Adrenal gland (tissue), 12 donors: ENCODE measurements around the gene AGRN. TPM values are rescaled to one million over a fixed set of nuclear protein-coding genes. Genes with fewer than 3 reads are reported as not detected.
"Not testable (repeated sequence)": the region's sequence is repeated elsewhere in the genome, so short reads cannot be mapped to it uniquely, and the experiment has no call there.

Experiments
- DNase-seq, 7 donors: peaks; one replicate each; pipeline ENCODE4 v3.0.0-alpha.2; 2019 to 2020
- H3K27ac ChIP-seq, 5 donors: fragments of 200-600 bp; sonication (generic) in 4 of 5; 1 replicate in 3 of 5; 2 replicates in 2 of 5; pipeline versions ENCODE4 v1.5.1 to v1.8.0; 2016 to 2020; ENCODE audit warnings: mild to moderate bottlenecking in 1 of 5
- H3K27me3 ChIP-seq: fragments of 200-600 bp; 2 replicates; pipeline ENCODE4 v1.8.0; 2021
- H3K36me3 ChIP-seq, 2 donors: fragments of 200-600 bp; replicated peaks in 1 of 2; 1 replicate in 1 of 2; 2 replicates in 1 of 2; pipeline versions ENCODE4 v1.5.1 to v1.8.0; 2018 to 2022
- H3K4me1 ChIP-seq, 2 donors: fragments of 200-600 bp; replicated peaks in 1 of 2; 1 replicate in 1 of 2; 2 replicates in 1 of 2; pipeline versions ENCODE4 v1.5.1 to v1.8.0; 2018 to 2021
- H3K4me3 ChIP-seq, 4 donors: fragments of 200-600 bp; sonication (generic) in 3 of 4; one replicate each; pipeline ENCODE4 v1.5.1; 2016 to 2018
- H3K9me3 ChIP-seq, 3 donors: fragments of 200-600 bp; sonication (generic) in 1 of 3; replicated peaks in 1 of 3; 1 replicate in 2 of 3; 2 replicates in 1 of 3; pipeline versions ENCODE4 v1.5.1 to v1.8.0; 2016 to 2021
- CTCF ChIP-seq, 6 experiments: fragments of 450-650 bp in 4 of 6; fragments of 200-600 bp in 2 of 6; sonication (generic) in 1 of 6; IDR thresholded peaks; 1 replicate in 5 of 6; 2 replicates in 1 of 6; pipeline versions ENCODE4 v1.5.1 to v1.8.0; 2016 to 2021; ENCODE audit warnings: antibody characterized with exemption in 6 of 6, mild to moderate bottlenecking in 2 of 6, moderate library complexity in 1 of 6
- POLR2A ChIP-seq, 2 donors: fragments of 450-650 bp; IDR thresholded peaks; one replicate each; pipeline ENCODE4 v1.6.1; 2017; ENCODE audit warnings: antibody characterized with exemption in 2 of 2, mild to moderate bottlenecking in 2 of 2, moderate library complexity in 1 of 2
- WGBS, 4 donors: extraction: QIAGEN DNeasy Blood & Tissue Kit in 2 of 4; methylation state at CpG; one replicate each; pipeline versions ENCODE4 v1.1.5 to v1.1.7; 2013 to 2017; 5-methylcytosine and 5-hydroxymethylcytosine counted together
- intact Hi-C, 2 donors: fragments of 100-400 bp; cut with DNase I; formaldehyde crosslinking; loops; one replicate each; pipeline versions ENCODE4 v1.14.1 to v1.15.0; 2022 to 2023
- polyA plus RNA-seq, 3 donors: library from polyadenylated mRNA; stranded (reverse); fragments of 200-250 nt in 2 of 3; fragments of 350-450 nt in 1 of 3; fragmentation: Illumina TruSeq in 1 of 3; extraction: RNeasy Lipid Tissue Mini Kit (QIAGEN cat#74804) in 1 of 3; gene quantifications; one replicate each; pipeline ENCODE4 v1.2.3, GENCODE V29; 2013 to 2014
- total RNA-seq, 9 donors: library from RNA; depleted of rRNA in 4 of 9; stranded (reverse); fragments of >200 nt in 4 of 9; fragments of 120-200 nt in 1 of 9; fragmentation: NEBNext Ultra II Directional in 1 of 9; extraction: Animal tissue kit (Norgen Biotek cat#: 25700) in 1 of 9; gene quantifications; one replicate each; pipeline versions ENCODE4 v1.1.0 to v1.2.4, GENCODE V29; 2013 to 2023
- donor health status: healthy with polysubstance abuse.
- donor health status: Bipolar disorder and iron deficiency.
- donor health status: DM: yes; HTN: yes; CAD: no.
- donor health status: DM: no; HTN: no; CAD: no.
- donor health status: DM: no; HTN: no; CAD: no.
- donor health status: DM: yes; HTN: yes; CAD: no.

AGRN gene
- total and polyA plus RNA-seq, 12 donors: 2.2 to 27.8 (median 11.8) TPM

GRCh38 chr1:1075148-1075935 lies 55.4 kb downstream of the AGRN start:
- H3K27ac ChIP-seq: no peak overlapping the region
- no peak for TF ChIP-seq CTCF (IDR thresholded peaks at IDR 0.05)
- TF ChIP-seq POLR2A (IDR thresholded peaks at IDR 0.05): no peak
- H3K9me3 ChIP-seq: no peaks in the 10 kb centered on the region
- no peaks in the 10 kb centered on the region for H3K36me3 ChIP-seq
- 55 to 58% methylated on average over 21 of the region's 21 CpGs; no CpG with 5 or more reads in 2 of the 4 donors for WGBS, 4 donors
- H3K27me3 ChIP-seq: peaks cover 8% of the 10 kb centered on the region
- DNase-seq: peak in 1 of 7 donors; percentile 2
- H3K4me1 ChIP-seq: peaks cover 8 to 11% of the 10 kb centered on the region in 2 donors
- intact Hi-C loops: no loop called here
- H3K4me3 ChIP-seq: no peak overlapping the region

GRCh38 chr1:1077396-1077795 lies 57.5 kb downstream of the AGRN start:
- H3K27me3 ChIP-seq, DNase-seq, H3K36me3 ChIP-seq, intact Hi-C loops, H3K27ac ChIP-seq, H3K9me3 ChIP-seq, H3K4me3 ChIP-seq: not testable (repeated sequence)
- H3K4me1 ChIP-seq: peaks cover 8 to 12% of the 10 kb centered on the region in 2 donors
- 7 to 65% methylated on average over 3 to 15 of the region's 21 CpGs; no CpG with 5 or more reads in 2 of the 4 donors for WGBS, 4 donors

- intact Hi-C loops: no loop called here
- H3K4me3 ChIP-seq: peak overlapping the region in 1 of 4 donors; percentile 35
- no peak overlapping the region for H3K27ac ChIP-seq
- no peak for TF ChIP-seq POLR2A (IDR thresholded peaks at IDR 0.05)
- TF ChIP-seq CTCF (IDR thresholded peaks at IDR 0.05): no peak
- peaks cover 8% of the 10 kb centered on the region for H3K27me3 ChIP-seq
- peak; percentile 29 to 73 (median 58) for DNase-seq
- no peaks in the 10 kb centered on the region for H3K36me3 ChIP-seq
- H3K9me3 ChIP-seq: no peaks in the 10 kb centered on the region
- 0 to 16% (median 2%) methylated on average over 10 to 38 of the region's 38 CpGs for WGBS, 4 donors
- H3K4me1 ChIP-seq: peaks cover 8 to 12% of the 10 kb centered on the region in 2 donors
These were observed 59.6 kb downstream of the AGRN start for GRCh38 chr1:1079408-1080121.

GRCh38 chr1:1080122-1080757 lies 60.3 kb downstream of the AGRN start:
- Histone ChIP-seq H3K4me3 (peak overlapping the region in 1 of 4 donors; percentile 35), H3K36me3 (no peaks in the 10 kb centered on the region), H3K27me3 (peaks cover 2% of the 10 kb centered on the region), H3K4me1 (peaks cover 8 to 12% of the 10 kb centered on the region in 2 donors), H3K9me3 (no peaks in the 10 kb centered on the region), H3K27ac (no peak overlapping the region)
- WGBS, 4 donors: 1 to 23% (median 4%) methylated on average over 13 to 19 of the region's 23 CpGs
- TF ChIP-seq POLR2A (IDR thresholded peaks at IDR 0.05) (no peak), CTCF (IDR thresholded peaks at IDR 0.05) (no peak)
- peak in 6 of 7 donors; percentile 36 to 77 (median 41) for DNase-seq
- intact Hi-C loops: no loop called here
